Endometrium (tissue), 2 donors: Measurements from ENCODE around the gene TUT7.

Experiments used
- FAIRE-seq: peaks from 2 replicates; lab custom pipeline; 2012; peaks lifted over from hg19 to GRCh38; lab: Jason Lieb, UNC
- donor health status: control.
- donor health status: control.

Gene TUT7

DNA sequence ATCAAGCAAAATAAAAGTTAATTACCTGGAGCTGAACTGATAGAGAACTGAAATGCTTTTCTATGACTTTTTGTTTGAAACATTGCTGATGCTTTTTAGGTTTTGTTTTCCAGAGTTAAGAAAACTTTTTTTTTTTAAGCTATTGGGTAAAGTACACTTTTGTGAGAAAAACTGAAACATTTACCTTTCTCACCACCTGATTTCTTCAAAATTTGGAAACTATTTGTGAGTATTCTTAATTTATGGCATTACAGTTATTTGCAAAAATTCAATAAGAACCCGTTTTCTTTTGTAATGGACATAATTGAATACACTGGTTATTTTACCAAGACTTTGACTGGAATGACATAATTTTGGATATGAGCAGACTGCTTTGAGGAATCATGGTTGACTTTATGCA lies 101.3 kb downstream of the TUT7 start:
- FAIRE-seq, result no peak

- no peak for FAIRE-seq
Observed at GRCh38 chr9:86250123-86250522, 104.1 kb downstream of the TUT7 start.

DNA sequence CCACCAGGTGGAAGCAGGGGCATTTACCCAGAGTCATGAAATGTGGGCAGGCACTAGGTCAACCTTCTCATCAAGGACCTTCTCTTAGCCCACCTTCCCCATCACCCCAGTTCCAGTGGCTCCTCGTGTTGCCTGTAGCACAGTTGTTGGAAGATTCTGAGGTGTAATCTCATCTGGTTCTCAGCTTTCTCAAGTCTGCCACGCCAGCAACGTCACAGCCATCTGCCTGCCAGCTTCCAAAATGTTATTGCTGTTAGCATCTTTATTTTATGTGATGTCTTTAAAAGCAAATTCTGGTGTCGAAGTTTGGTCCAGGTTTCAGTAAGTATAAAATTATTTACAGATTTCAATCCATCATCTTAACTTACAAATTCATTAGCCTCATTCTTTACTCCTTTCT lies 105.5 kb downstream of the TUT7 start:
- FAIRE-seq, result no peak

DNA sequence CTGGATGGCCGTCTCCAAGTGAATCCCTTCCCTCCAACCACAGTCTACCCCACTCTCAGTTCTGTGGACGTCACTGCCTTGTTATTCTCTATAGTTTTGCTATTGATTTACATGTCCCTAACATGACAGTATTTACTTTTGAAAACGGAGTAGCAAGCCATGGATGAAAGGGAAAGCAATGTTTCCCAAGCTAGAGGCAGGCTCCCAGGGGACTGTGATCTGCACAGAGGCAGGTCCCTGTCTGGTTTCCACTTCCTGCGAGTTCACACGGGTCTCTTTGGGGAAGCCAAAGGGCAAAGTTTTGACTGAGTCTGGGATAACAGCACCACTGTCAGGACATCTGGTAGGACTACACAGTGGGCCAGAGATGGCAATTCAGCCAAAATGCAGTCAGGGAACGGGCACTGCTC lies 107.5 kb downstream of the TUT7 start:
- no peak for FAIRE-seq

DNA sequence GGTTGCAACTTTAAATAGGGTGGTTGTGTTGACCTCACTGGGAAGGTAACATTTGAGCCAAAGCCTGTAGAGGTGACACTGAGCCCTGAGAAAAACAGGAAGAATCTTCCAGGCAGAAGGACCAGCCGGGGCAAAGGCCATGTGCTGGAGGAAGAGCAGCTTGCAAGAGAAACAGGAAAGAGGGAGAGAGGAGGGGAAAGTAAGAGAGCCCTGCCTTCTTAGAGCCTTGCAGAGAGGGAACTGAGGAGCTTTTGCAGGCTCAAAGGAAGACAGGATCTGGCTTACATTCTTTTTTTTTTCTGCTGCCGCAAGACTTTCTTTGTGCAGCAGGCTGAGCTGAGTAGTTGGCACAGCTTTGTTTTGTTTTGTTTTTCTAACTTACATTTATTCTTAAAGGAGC lies 112.1 kb downstream of the TUT7 start:
- no peak for FAIRE-seq

DNA sequence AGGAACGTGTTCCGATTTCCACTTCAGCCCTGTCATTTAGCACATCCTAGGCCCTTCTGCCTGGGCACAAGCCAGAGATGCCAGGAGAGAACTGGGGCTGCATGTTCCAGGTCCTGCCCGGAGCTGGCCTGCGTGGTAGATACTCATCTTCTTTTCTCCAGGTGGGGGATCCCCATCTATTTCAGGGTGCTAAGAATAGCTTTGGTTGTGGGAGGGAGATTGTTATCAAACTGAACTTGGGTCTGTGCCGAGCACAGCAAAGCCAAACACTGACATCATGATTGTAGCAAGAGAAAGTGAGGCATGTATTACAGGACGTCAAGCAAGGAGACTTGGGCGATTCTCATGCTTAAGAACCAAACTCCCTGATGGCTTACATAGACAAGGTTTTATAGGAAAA lies 113.0 kb downstream of the TUT7 start:
- no peak for FAIRE-seq

DNA sequence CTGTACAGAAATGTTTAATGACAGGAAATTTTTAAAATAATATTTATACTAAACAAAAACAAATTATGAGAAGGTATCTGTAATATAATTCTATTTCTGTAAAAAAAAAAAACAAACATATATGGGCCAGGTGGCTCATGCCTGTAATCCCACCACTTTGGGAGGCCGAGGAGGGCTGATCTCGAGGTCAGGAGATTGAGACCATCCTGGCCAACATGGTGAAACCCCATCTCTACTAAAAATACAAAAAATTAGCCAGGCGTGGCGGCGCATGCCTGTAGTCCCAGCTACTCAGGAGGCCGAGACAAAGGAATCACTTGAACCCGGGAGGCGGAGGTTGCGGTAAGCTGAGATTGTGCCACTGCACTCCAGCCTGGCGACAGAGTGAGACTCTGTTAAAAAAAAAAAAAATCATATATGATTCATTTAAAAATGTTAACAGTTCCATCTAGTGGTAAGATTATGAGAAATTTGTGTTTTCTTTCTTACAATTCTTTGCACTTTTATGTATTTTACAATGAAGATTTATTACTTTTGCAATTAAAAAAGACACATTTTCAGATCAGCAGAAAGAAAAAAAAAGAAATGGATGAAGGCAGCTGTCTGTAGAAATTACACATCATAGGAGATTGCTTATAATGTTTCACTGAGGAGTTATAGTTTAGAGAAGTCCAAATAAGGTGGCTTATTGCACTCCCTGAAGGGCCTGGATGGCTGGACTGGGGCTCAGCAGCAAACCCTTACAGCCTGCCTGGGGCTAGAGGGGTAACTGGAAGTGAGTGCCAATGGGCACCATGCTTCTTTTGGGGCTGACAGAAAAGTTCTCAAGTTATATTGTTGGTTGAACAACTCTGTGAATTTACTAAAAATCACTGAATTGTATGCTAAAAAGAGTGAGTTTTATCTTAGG lies 115.1 kb downstream of the TUT7 start:
- FAIRE-seq, result peak; percentile 8
